Right lobe of liver (tissue), 4 donors: ENCODE measurements around the gene FHIT.

ENCODE experiments used
- POLR2A ChIP-seq: fragments of 450-650 bp; IDR thresholded peaks from one replicate; pipeline ENCODE4 v1.6.1; 2017; ENCODE audit warnings: antibody characterized with exemption, mild to moderate bottlenecking
- TF ChIP-seq, protein P1 (sequence below), 4 donors: fragments of 200-600 bp in 3 of 4; fragments of 450-650 bp in 1 of 4; IDR thresholded peaks; one replicate each; pipeline versions ENCODE4 v1.5.1 to v1.8.0; 2016 to 2022; ENCODE audit warnings: antibody characterized with exemption in 4 of 4, mild to moderate bottlenecking in 2 of 4
- donor health status: DM: no; HTN: no; CAD: no.
- donor health status: DM: no; HTN: no; CAD: no.
- donor health status: DM: no; HTN: yes; CAD: no.

DNA sequence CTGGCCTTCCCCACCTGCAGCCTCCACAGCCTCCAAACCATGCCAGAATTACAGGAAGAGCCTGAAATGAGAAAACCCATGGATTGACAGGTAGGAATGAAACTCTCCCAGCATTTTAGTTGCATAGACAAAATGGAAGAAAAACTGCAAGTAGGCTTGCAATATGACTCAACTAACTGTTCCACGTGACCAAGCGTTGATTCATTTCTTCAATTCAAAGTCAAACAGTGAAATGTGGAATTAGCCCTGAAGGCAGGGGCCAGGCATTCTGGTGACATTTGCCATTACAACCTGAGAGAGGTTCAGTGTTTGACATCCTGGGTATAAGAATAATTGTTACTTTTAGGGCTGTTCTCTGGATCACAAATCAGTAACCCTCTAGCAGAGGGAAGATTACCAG lies 1525.0 kb downstream of the FHIT start:
- TF ChIP-seq, protein P1, sequence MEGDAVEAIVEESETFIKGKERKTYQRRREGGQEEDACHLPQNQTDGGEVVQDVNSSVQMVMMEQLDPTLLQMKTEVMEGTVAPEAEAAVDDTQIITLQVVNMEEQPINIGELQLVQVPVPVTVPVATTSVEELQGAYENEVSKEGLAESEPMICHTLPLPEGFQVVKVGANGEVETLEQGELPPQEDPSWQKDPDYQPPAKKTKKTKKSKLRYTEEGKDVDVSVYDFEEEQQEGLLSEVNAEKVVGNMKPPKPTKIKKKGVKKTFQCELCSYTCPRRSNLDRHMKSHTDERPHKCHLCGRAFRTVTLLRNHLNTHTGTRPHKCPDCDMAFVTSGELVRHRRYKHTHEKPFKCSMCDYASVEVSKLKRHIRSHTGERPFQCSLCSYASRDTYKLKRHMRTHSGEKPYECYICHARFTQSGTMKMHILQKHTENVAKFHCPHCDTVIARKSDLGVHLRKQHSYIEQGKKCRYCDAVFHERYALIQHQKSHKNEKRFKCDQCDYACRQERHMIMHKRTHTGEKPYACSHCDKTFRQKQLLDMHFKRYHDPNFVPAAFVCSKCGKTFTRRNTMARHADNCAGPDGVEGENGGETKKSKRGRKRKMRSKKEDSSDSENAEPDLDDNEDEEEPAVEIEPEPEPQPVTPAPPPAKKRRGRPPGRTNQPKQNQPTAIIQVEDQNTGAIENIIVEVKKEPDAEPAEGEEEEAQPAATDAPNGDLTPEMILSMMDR (IDR thresholded peaks at IDR 0.05): no peak
- TF ChIP-seq POLR2A: no peak
